ENCODE results near the gene SLAMF8.

DNA sequence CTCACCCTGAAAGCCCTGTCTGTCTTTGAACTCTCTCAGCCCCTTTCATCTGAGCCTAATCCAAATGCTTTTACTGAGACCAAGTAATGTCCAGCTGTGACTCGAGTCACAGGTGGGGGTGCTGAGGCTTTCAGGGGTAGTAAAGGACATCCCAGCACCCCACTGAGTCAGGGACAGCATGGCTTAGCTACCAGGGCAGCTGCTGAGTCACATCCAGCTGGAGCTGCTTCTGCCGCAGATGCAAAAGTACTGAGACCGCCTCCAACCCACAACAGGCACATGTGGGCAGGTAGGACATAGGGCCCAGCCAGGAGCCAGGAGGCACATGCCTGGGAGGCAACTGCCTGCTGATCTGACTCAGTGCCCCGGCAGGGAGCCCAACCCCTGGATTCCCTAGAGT is 42.5 kb downstream of the SLAMF8 start:
- TF ChIP-seq, protein P1, sequence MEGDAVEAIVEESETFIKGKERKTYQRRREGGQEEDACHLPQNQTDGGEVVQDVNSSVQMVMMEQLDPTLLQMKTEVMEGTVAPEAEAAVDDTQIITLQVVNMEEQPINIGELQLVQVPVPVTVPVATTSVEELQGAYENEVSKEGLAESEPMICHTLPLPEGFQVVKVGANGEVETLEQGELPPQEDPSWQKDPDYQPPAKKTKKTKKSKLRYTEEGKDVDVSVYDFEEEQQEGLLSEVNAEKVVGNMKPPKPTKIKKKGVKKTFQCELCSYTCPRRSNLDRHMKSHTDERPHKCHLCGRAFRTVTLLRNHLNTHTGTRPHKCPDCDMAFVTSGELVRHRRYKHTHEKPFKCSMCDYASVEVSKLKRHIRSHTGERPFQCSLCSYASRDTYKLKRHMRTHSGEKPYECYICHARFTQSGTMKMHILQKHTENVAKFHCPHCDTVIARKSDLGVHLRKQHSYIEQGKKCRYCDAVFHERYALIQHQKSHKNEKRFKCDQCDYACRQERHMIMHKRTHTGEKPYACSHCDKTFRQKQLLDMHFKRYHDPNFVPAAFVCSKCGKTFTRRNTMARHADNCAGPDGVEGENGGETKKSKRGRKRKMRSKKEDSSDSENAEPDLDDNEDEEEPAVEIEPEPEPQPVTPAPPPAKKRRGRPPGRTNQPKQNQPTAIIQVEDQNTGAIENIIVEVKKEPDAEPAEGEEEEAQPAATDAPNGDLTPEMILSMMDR (IDR thresholded peaks at IDR 0.05), result no peak
- no peak for TF ChIP-seq POLR2AphosphoS5 (IDR thresholded peaks at IDR 0.05)
- TF ChIP-seq EP300 (IDR thresholded peaks at IDR 0.05), result no peak
- TF ChIP-seq POLR2A (IDR thresholded peaks at IDR 0.05), result no peak

Measured in sigmoid colon (tissue), 4 donors.